Measurements from ENCODE around the gene MAST2.

- TF ChIP-seq CTCF (IDR thresholded peaks at IDR 0.05) (no peak), POLR2A (IDR thresholded peaks at IDR 0.05) (no peak)
Measured at GRCh38 chr1:45995298-45995697, 191.9 kb downstream of the MAST2 start.

All from esophagus squamous epithelium (tissue), 4 donors.